Measurements from ENCODE around the gene DGKH.

DNA sequence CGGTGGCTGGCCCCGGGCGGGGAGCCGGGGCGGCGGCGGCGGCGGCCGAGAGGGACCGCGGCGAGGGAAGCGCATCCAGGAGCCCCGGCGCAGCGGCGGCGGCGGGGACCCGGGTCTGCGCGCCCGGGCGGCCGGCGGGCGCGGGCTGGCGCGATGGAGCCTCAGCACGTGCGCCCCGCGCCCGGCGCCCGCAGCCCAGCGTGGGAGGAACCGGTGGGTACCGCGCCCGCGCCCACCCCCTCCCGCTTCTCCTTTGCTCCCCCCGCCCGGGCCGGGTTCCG lies 7.8 kb upstream of the DGKH start:
- TF ChIP-seq, protein P1, sequence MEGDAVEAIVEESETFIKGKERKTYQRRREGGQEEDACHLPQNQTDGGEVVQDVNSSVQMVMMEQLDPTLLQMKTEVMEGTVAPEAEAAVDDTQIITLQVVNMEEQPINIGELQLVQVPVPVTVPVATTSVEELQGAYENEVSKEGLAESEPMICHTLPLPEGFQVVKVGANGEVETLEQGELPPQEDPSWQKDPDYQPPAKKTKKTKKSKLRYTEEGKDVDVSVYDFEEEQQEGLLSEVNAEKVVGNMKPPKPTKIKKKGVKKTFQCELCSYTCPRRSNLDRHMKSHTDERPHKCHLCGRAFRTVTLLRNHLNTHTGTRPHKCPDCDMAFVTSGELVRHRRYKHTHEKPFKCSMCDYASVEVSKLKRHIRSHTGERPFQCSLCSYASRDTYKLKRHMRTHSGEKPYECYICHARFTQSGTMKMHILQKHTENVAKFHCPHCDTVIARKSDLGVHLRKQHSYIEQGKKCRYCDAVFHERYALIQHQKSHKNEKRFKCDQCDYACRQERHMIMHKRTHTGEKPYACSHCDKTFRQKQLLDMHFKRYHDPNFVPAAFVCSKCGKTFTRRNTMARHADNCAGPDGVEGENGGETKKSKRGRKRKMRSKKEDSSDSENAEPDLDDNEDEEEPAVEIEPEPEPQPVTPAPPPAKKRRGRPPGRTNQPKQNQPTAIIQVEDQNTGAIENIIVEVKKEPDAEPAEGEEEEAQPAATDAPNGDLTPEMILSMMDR (IDR thresholded peaks at IDR 0.05; ENCODE audit: low read depth, low read length): no peak
- TF ChIP-seq EZH2phosphoT487 (IDR thresholded peaks at IDR 0.05; ENCODE audit: low read depth): no peak
